ENCODE data around the gene LRP1.

Gene LRP1

GRCh38 chr12:57183939-57184725 is 55.8 kb downstream of the LRP1 start:
- POLR2A ChIA-PET, result no interaction called here
- DNase-seq (ENCODE audit: extremely low spot score), result no peak
- no peak for TF ChIP-seq FOXK2 (IDR thresholded peaks at IDR 0.05)
- TF ChIP-seq SP1 (IDR thresholded peaks at IDR 0.05), result no peak
- TF ChIP-seq ZNF384 (IDR thresholded peaks at IDR 0.05), result no peak
- TF ChIP-seq L3MBTL2 (conservative IDR thresholded peaks at IDR 0.05), result no peak
- TF ChIP-seq TARDBP (IDR thresholded peaks at IDR 0.05), result no peak
- TF ChIP-seq HDGF (IDR thresholded peaks at IDR 0.05; ENCODE audit: borderline replicate concordance), result no peak
- CTCF ChIA-PET, result interaction anchor here (0.6 to 2.0 kb wide), 4 partner anchors 8 to 72 kb away, joined by 3 to 4 read pairs (median 4); no protein-coding TSS in a partner anchor

GRCh38 chr12:57185403-57185802 is 57.1 kb downstream of the LRP1 start:
- CTCF ChIA-PET, result interaction anchor here (0.7 to 2.9 kb wide), 2 partner anchors 10 to 13 kb away, joined by 3 to 21 read pairs; no protein-coding TSS in a partner anchor
- TF ChIP-seq FOXA1 (IDR thresholded peaks at IDR 0.05), result no peak
- TF ChIP-seq L3MBTL2 (conservative IDR thresholded peaks at IDR 0.05), result no peak
- no peak for TF ChIP-seq ELF4 (IDR thresholded peaks at IDR 0.05)
- TF ChIP-seq CTBP1 (IDR thresholded peaks at IDR 0.05; ENCODE audit: borderline replicate concordance), result no peak
- TF ChIP-seq HDGF (IDR thresholded peaks at IDR 0.05; ENCODE audit: borderline replicate concordance), result no peak
- TF ChIP-seq PKNOX1 (IDR thresholded peaks at IDR 0.05), result no peak
- no peak for TF ChIP-seq SUZ12 (IDR thresholded peaks at IDR 0.05)
- TF ChIP-seq ZNF384 (IDR thresholded peaks at IDR 0.05), result no peak
- TF ChIP-seq NFRKB (IDR thresholded peaks at IDR 0.05), result no peak
- no peak for TF ChIP-seq ARNT (IDR thresholded peaks at IDR 0.05)
- TF ChIP-seq FOXM1 (IDR thresholded peaks at IDR 0.05; ENCODE audit: borderline replicate concordance), result no peak
- TF ChIP-seq BHLHE40 (IDR thresholded peaks at IDR 0.05; ENCODE audit: borderline replicate concordance), result no peak
- TF ChIP-seq SP1 (IDR thresholded peaks at IDR 0.05), result no peak
- TF ChIP-seq LEF1 (IDR thresholded peaks at IDR 0.05; ENCODE audit: borderline replicate concordance), result no peak
- TF ChIP-seq FOXK2 (IDR thresholded peaks at IDR 0.05), result no peak
- TF ChIP-seq TARDBP (IDR thresholded peaks at IDR 0.05), result no peak
- POLR2A ChIA-PET, result no interaction called here
- DNase-seq (ENCODE audit: extremely low spot score), result no peak

- POLR2A ChIA-PET, result interaction anchor here (1.9 kb wide), 1 partner anchor 58 kb away, joined by 7 read pairs; the partner anchor contains the start of gene LRP1
- CTCF ChIA-PET, result interaction anchor here (0.9 to 2.9 kb wide), 4 partner anchors 11 to 61 kb away, joined by 3 to 21 read pairs (median 4); no protein-coding TSS in a partner anchor
- DNase-seq (ENCODE audit: extremely low spot score), result no peak
- TF ChIP-seq SP1 (IDR thresholded peaks at IDR 0.05), result no peak
- TF ChIP-seq PKNOX1 (IDR thresholded peaks at IDR 0.05), result no peak
- TF ChIP-seq NFRKB (IDR thresholded peaks at IDR 0.05), result no peak
- TF ChIP-seq L3MBTL2 (conservative IDR thresholded peaks at IDR 0.05), result no peak
- no peak for TF ChIP-seq ZNF384 (IDR thresholded peaks at IDR 0.05)
- TF ChIP-seq HDGF (IDR thresholded peaks at IDR 0.05; ENCODE audit: borderline replicate concordance), result no peak
- no peak for TF ChIP-seq BHLHE40 (IDR thresholded peaks at IDR 0.05; ENCODE audit: borderline replicate concordance)
- no peak for TF ChIP-seq FOXK2 (IDR thresholded peaks at IDR 0.05)
- TF ChIP-seq CTBP1 (IDR thresholded peaks at IDR 0.05; ENCODE audit: borderline replicate concordance), result no peak
- TF ChIP-seq LEF1 (IDR thresholded peaks at IDR 0.05; ENCODE audit: borderline replicate concordance), result no peak
- no peak for TF ChIP-seq FOXM1 (IDR thresholded peaks at IDR 0.05; ENCODE audit: borderline replicate concordance)
- TF ChIP-seq FOXA1 (IDR thresholded peaks at IDR 0.05), result no peak
- TF ChIP-seq SUZ12 (IDR thresholded peaks at IDR 0.05), result no peak
- TF ChIP-seq ARNT (IDR thresholded peaks at IDR 0.05), result no peak
- no peak for TF ChIP-seq TARDBP (IDR thresholded peaks at IDR 0.05)
- no peak for TF ChIP-seq ELF4 (IDR thresholded peaks at IDR 0.05)
These were observed 57.7 kb downstream of the LRP1 start for GRCh38 chr12:57185906-57186508.

GRCh38 chr12:57187222-57188089 is 59.2 kb downstream of the LRP1 start:
- ChIA-PET CTCF (interaction anchor here (0.9 to 2.9 kb wide), 2 partner anchors 12 to 27 kb away, joined by 3 to 21 read pairs; no protein-coding TSS in a partner anchor), POLR2A (interaction anchor here (1.9 kb wide), 1 partner anchor 59 kb away, joined by 7 read pairs; the partner anchor contains the start of gene LRP1)
- no peak for DNase-seq (ENCODE audit: extremely low spot score)
- no peak for TF ChIP-seq FOXK2 (IDR thresholded peaks at IDR 0.05)
- TF ChIP-seq SUZ12 (IDR thresholded peaks at IDR 0.05), result no peak
- no peak for TF ChIP-seq PKNOX1 (IDR thresholded peaks at IDR 0.05)
- no peak for TF ChIP-seq FOXA1 (IDR thresholded peaks at IDR 0.05)
- TF ChIP-seq TARDBP (IDR thresholded peaks at IDR 0.05), result no peak
- TF ChIP-seq BHLHE40 (IDR thresholded peaks at IDR 0.05; ENCODE audit: borderline replicate concordance), result no peak
- no peak for TF ChIP-seq CTBP1 (IDR thresholded peaks at IDR 0.05; ENCODE audit: borderline replicate concordance)
- no peak for TF ChIP-seq FOXM1 (IDR thresholded peaks at IDR 0.05; ENCODE audit: borderline replicate concordance)
- no peak for TF ChIP-seq SP1 (IDR thresholded peaks at IDR 0.05)
- TF ChIP-seq L3MBTL2 (conservative IDR thresholded peaks at IDR 0.05), result no peak
- TF ChIP-seq HDGF (IDR thresholded peaks at IDR 0.05; ENCODE audit: borderline replicate concordance), result no peak
- TF ChIP-seq ELF4 (IDR thresholded peaks at IDR 0.05), result no peak
- TF ChIP-seq LEF1 (IDR thresholded peaks at IDR 0.05; ENCODE audit: borderline replicate concordance), result no peak
- TF ChIP-seq ZNF384 (IDR thresholded peaks at IDR 0.05), result no peak
- no peak for TF ChIP-seq NFRKB (IDR thresholded peaks at IDR 0.05)
- no peak for TF ChIP-seq ARNT (IDR thresholded peaks at IDR 0.05)

Data from HEK293T (cell line).